Measurements from ENCODE around the gene SH3BP5. TPM values are rescaled to one million over a fixed set of nuclear protein-coding genes. Genes with fewer than 3 reads are reported as not detected.

Gene SH3BP5
- total and polyA plus RNA-seq, 2 donors (not counting 1 experiment from before 2014, with no cell fraction given) = 6.7 to 12.9 TPM

- peak within 1 kb of the TSS; percentile 91 to 94 (median 92) for H3K4me3 ChIP-seq (replicated peaks in 1 of 4; ENCODE audit: control extremely low read depth in 1 of 4, insufficient read depth in 1 of 4, low read depth in 3 of 4, low read length in 4 of 4)
- peak within 1 kb of the TSS; percentile 87 for H3K27ac ChIP-seq (ENCODE audit: insufficient read depth, low read length)
- peaks cover 2% of the 10 kb centered on the region for H4K20me1 ChIP-seq (ENCODE audit: control insufficient read depth, extremely low read depth, insufficient read depth, low read length)
- H3K79me2 ChIP-seq (ENCODE audit: control insufficient read depth, insufficient read depth, low read length) = peaks cover 43% of the 10 kb centered on the region
- DNase-seq (ENCODE audit: low read depth in 2 of 2) = peak; percentile 91 to 93
- H3K27me3 ChIP-seq (ENCODE audit: control insufficient read depth, insufficient read depth, low read length) = no peaks in the 10 kb centered on the region
- no peaks in the 10 kb centered on the region for H3K9me3 ChIP-seq (ENCODE audit: control insufficient read depth, insufficient read depth, low read depth, low read length)
- peak within 1 kb of the TSS; percentile 87 for H2AFZ ChIP-seq (ENCODE audit: low read length)
- H3K36me3 ChIP-seq (ENCODE audit: control insufficient read depth, insufficient read depth, low read length) = no peaks in the 10 kb centered on the region
- peak within 1 kb of the TSS; percentile 92 for H3K9ac ChIP-seq (ENCODE audit: insufficient read depth, low read length)
- H3K4me1 ChIP-seq (ENCODE audit: control insufficient read depth, extremely low read depth, insufficient read depth, low read length) = peaks cover 3% of the 10 kb centered on the region
- TF ChIP-seq EZH2 (IDR thresholded peaks at IDR 0.05; ENCODE audit: low read length, missing control alignments) (no peak), CTCF (conservative IDR thresholded peaks at IDR 0.05 in 1 of 2, IDR thresholded peaks at IDR 0.05 in 1 of 2; ENCODE audit: low read depth in 1 of 2, low read length in 2 of 2) (peak; percentile 32 to 33)
- H3K4me2 ChIP-seq (ENCODE audit: extremely low read depth, insufficient read depth, low read length) = peak within 1 kb of the TSS; percentile 90
Measured at GRCh38 chr3:15205934-15206661, 126.3 kb downstream of the SH3BP5 start, which contains the start of gene CAPN7. CAPN7 (plus strand) TSS chr3:15206246; CDS start chr3:15206496, 250 bp downstream.

- Histone ChIP-seq H3K4me3 (replicated peaks in 1 of 4; ENCODE audit: control extremely low read depth in 1 of 4, insufficient read depth in 1 of 4, low read depth in 3 of 4, low read length in 4 of 4) (peak overlapping the region; percentile 50 to 94 (median 72)), H2AFZ (ENCODE audit: low read length) (peak overlapping the region; percentile 87), H3K9me3 (ENCODE audit: control insufficient read depth, insufficient read depth, low read depth, low read length) (no peaks in the 10 kb centered on the region), H3K36me3 (ENCODE audit: control insufficient read depth, insufficient read depth, low read length) (no peaks in the 10 kb centered on the region), H3K9ac (ENCODE audit: insufficient read depth, low read length) (peak overlapping the region; percentile 92), H3K79me2 (ENCODE audit: control insufficient read depth, insufficient read depth, low read length) (peaks cover 40% of the 10 kb centered on the region), H3K27ac (ENCODE audit: insufficient read depth, low read length) (peak overlapping the region; percentile 43), H4K20me1 (ENCODE audit: control insufficient read depth, extremely low read depth, insufficient read depth, low read length) (peaks cover 2% of the 10 kb centered on the region), H3K4me2 (ENCODE audit: extremely low read depth, insufficient read depth, low read length) (peak overlapping the region; percentile 90), H3K4me1 (ENCODE audit: control insufficient read depth, extremely low read depth, insufficient read depth, low read length) (peaks cover 3% of the 10 kb centered on the region), H3K27me3 (ENCODE audit: control insufficient read depth, insufficient read depth, low read length) (no peaks in the 10 kb centered on the region)
- TF ChIP-seq CTCF (conservative IDR thresholded peaks at IDR 0.05 in 1 of 2, IDR thresholded peaks at IDR 0.05 in 1 of 2; ENCODE audit: low read depth in 1 of 2, low read length in 2 of 2) = no peak
- TF ChIP-seq EZH2 (IDR thresholded peaks at IDR 0.05; ENCODE audit: low read length, missing control alignments) = no peak
- DNase-seq (ENCODE audit: low read depth in 2 of 2) = peak in 1 of 2 donors; percentile 1
Measured at GRCh38 chr3:15205482-15205933, 126.9 kb downstream of the SH3BP5 start.

Other genes with a start within 250 kb of the SH3BP5 start
- 23.4 and 26.8 TPM in 2 replicates for gene RBSN, start 233.4 kb downstream of the SH3BP5 start, total RNA-seq
- gene RBSN, start 233.4 kb downstream of the SH3BP5 start, polyA plus RNA-seq = 9.3 and 10.0 TPM in 2 replicates
- 38.0 and 39.0 TPM in 2 replicates for gene CAPN7, start 126.3 kb downstream of the SH3BP5 start, total RNA-seq
- 21.1 and 25.9 TPM in 2 replicates for gene CAPN7, start 126.3 kb downstream of the SH3BP5 start, polyA plus RNA-seq
- gene METTL6, start 95.0 kb upstream of the SH3BP5 start, total RNA-seq = 37.3 and 40.8 TPM in 2 replicates
- 25.7 and 29.2 TPM in 2 replicates for gene METTL6, start 95.0 kb upstream of the SH3BP5 start, polyA plus RNA-seq
- 20.8 and 22.6 TPM in 2 replicates for gene EAF1, start 95.0 kb upstream of the SH3BP5 start, total RNA-seq
- gene EAF1, start 95.0 kb upstream of the SH3BP5 start, polyA plus RNA-seq = 11.1 and 12.5 TPM in 2 replicates
- 0.26 and 0.33 TPM in 2 replicates for gene COLQ, start 189.1 kb upstream of the SH3BP5 start, total RNA-seq
- gene COLQ, start 189.1 kb upstream of the SH3BP5 start, polyA plus RNA-seq = 0.17 and 0.34 TPM in 2 replicates

Data from fibroblast of lung (primary cell).